Epithelial cell of proximal tubule (primary cell): Measurements from ENCODE around the gene CHD5. TPM values are rescaled to one million over a fixed set of nuclear protein-coding genes. Genes with fewer than 3 reads are reported as not detected.

Source experiments
- DNase-seq: peaks from one replicate; pipeline ENCODE4 v3.0.0-alpha.2; 2011; ENCODE audit warnings: low read depth
- H3K4me3 ChIP-seq: 2 replicates; pipeline ENCODE4 v1.5.1; 2011; ENCODE audit warnings: low read depth, mild to moderate bottlenecking, low read length
- CTCF ChIP-seq: conservative IDR thresholded peaks from 2 replicates; pipeline ENCODE4 v1.5.1; 2012; ENCODE audit warnings: low read depth, mild to moderate bottlenecking, low read length
- total RNA-seq: library from RNA; depleted of rRNA; stranded (reverse); fragments of >200 nt; gene quantifications from 2 replicates; pipeline ENCODE4 v1.2.3, GENCODE V29; 2015

The CHD5 gene
- total RNA-seq, 1 donor from 2014 or later: under 0.01 TPM

GRCh38 chr1:6106321-6106731, 73.8 kb downstream of the CHD5 start:
- TF ChIP-seq CTCF: no peak
- DNase-seq: no peak
- H3K4me3 ChIP-seq: no peak overlapping the region

DNA sequence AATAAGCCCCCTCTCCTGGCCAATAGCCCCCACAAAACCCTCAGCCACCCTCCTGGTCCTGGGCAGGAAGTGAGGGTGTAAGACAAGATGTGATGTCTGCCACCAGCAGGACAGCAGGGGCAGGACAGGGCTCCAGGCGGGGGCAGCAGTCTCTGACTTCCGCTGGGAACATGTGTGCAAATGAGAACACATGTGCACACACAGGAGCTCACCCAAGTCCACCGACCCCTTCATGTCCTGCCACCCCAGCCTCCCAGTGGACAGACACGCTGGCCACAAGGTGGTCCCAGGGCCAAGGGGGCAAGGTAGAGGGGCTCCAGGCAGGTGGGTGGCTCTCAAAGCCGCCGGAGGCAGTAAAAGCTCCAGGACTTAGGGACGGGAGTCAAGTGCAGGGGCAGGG, 74.4 kb downstream of the CHD5 start:
- H3K4me3 ChIP-seq: no peak overlapping the region
- DNase-seq: no peak
- TF ChIP-seq CTCF: no peak

GRCh38 chr1:6105218-6105679, 74.9 kb downstream of the CHD5 start:
- no peak overlapping the region for H3K4me3 ChIP-seq
- no peak for DNase-seq
- TF ChIP-seq CTCF: peak; percentile 6

GRCh38 chr1:6104631-6105030, 75.5 kb downstream of the CHD5 start:
- DNase-seq: no peak
- no peak overlapping the region for H3K4me3 ChIP-seq
- TF ChIP-seq CTCF: no peak

DNA sequence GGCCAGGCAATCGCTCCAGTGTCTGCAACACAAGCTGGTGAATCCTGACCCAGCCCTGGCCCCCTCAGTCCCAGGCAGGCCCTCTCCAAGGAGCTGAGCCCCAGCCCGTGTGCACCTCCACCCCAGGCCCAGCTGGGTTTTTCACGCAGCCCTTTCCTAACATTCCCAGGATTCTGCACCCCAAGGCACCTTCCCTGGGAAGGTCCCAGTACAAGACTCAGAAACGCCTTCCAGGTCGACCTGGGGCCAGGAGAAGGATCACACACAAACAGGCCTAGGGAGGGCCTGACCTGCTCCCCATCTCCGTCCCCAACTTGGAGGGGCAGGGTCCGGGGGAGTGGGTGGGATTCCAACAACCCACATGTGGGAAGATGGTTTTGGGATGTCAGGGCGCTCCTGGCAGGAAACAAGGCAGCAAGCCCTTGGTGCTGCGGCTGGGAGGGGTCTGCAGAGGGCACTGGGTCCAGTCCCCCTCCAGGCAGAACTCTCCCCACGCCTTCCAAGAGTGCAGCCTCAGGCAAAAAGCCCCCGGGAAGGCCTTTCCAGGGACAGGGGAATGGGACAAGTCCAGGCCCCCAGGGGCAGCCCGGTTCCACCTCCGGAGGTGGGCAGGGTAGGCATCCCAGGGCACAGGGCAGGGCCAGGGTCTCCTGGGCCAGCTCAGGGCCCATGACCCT, 76.1 kb downstream of the CHD5 start:
- DNase-seq: no peak
- TF ChIP-seq CTCF: no peak
- no peak overlapping the region for H3K4me3 ChIP-seq

GRCh38 chr1:6103111-6103853, 76.8 kb downstream of the CHD5 start:
- no peak for DNase-seq
- H3K4me3 ChIP-seq: no peak overlapping the region
- TF ChIP-seq CTCF: no peak

DNA sequence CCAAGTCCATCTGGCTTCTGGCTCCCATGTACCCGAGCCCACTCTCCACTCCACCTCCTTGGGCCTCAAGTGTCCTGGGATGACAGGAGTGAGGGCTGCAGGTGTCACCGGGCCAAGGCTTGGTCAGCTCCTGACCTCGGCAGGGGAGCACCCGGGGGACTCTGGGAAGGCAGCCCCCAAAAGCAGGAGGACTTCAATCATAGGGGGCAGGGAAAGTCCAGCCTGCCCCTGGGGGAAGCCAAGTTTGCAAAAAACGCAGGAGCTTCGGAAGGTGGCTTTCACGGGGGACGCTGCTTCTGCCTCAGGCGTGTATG, 77.6 kb downstream of the CHD5 start:
- TF ChIP-seq CTCF: no peak

More for the DNA sequence above, 77.6 kb downstream of the CHD5 start:
- H3K4me3 ChIP-seq: no peak overlapping the region
- DNase-seq: no peak
